Right renal cortex interstitium (tissue), 3 donors: ENCODE data around the gene SETD4. TPM values are rescaled to one million over a fixed set of nuclear protein-coding genes. Genes with fewer than 3 reads are reported as not detected.

Experiments used
- DNase-seq, 3 donors: peaks; one replicate each; pipeline ENCODE4 v3.0.0-alpha.2; 2013; ENCODE audit warnings: low read depth in 3 of 3, low spot score in 2 of 3
- polyA plus RNA-seq, 3 donors: library from polyadenylated mRNA; unstranded; fragments of 120-200 nt; gene quantifications; one replicate each; pipeline ENCODE4 v1.2.1, GENCODE V29; 2013; ENCODE audit not compliant: insufficient read length in 3 of 3

The SETD4 gene
- polyA plus RNA-seq, 3 donors = 24.0 to 30.9 (median 27.8) TPM

DNA sequence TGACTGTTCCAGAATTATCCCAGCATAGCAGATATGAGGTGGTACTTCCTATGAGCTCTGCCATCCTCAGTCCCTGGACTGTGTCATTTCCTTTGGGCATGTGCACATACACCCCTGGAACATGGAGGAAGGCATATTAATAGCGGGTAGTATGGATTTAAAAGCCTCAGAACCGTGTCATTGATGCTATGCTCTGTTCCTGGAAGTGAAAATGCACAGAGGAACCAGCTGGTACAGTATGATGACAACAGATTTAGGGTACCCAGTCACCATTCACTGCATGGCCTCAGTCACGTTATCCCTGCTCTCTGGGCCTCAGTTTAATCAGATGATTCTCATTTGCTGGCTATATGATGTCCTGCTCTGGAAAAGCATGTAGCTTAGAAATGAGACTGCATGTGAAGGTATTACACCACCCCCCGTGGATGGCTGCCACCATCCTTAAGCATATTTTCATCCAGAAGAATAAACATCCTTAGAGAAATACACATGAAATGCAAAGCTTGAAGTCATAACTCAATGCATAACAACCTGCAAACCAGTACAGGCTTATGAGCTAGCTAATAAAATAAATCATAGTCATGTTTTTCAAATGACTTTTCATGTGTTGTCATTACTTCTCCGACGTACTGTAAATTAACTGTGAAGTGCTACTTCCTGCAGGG lies 37.8 kb downstream of the SETD4 start:
- no peak for DNase-seq

DNA sequence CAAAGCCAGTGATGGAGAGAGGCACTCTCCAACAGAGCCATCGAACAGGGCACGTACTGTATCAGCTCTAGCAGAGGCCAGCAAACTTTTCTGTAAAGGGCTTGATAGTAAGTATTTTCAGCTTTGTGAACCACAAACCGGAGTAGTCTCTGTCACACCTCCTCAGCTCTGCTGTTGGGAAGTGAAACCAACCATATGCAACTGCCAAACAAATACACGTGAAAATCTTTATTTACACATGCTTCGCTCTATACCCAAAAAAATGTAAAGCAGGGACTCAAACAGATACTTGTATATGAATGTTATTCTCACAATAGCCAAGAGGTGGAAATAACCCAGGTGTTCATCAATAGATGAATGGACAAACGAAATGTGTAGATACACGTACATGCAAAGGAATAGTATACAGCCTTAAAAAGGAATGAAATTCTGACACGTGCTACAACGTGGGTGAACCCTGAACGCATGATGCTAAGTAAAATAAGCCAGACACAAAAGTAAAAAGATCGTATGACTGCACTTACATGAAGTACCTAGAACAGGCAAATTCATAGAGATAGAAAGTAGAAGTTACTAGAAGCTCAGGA lies 39.0 kb downstream of the SETD4 start:
- DNase-seq = no peak

DNA sequence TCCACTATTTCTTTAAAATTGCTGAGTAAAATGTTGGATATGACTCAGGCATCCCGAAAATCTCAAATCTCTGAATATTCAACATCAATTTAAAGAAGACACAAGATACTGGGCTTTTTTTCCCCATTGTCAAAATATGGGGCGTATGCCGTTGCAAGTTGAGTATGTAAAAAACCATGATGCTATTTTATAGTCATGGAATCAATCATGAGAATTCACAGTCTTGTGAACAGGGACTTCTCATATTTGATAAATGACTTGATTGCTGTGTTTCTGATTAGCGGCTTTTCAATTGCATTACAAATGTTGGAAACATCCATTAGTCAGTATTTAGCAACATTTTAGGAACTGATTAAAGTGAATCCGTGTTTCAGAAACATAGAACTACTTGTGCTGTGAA lies 45.3 kb downstream of the SETD4 start:
- DNase-seq = no peak

DNA sequence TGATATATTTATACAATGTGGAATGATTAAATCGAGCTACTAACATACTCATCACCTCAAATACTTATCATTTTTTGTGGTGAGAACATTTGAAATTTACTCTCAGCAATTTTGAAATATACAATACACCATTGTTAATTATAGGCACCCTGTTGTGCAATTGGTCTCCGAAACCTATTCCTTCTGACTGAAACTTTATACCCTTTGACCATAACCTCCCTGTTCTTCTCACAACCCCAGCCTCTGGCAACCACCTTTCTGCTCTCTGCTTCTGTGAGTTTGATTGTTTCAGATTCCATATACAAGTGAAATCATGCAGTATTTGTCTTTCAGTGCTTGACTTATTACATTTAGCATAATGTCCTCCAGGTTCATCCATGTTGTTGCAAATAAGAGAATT lies 49.5 kb downstream of the SETD4 start:
- no peak for DNase-seq

DNA sequence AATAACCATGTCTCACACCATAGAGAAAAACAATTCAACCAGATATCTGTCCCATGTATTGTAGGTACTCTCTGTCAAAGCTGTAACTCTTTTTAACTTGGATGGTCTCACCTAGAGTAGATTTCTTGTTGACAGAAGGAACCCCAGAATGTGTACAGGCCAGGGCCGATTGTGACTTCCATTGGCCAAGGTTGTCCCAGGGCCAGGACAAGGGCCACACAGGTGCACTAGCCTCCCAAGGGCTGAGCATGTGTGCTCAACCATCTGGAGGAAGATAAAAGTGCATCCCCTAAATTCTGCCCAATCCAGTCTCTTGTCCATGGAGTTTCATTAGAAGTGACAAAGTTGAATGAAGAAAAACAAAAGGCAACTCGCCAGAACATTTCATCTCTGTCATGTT lies 51.8 kb downstream of the SETD4 start:
- DNase-seq = no peak

DNA sequence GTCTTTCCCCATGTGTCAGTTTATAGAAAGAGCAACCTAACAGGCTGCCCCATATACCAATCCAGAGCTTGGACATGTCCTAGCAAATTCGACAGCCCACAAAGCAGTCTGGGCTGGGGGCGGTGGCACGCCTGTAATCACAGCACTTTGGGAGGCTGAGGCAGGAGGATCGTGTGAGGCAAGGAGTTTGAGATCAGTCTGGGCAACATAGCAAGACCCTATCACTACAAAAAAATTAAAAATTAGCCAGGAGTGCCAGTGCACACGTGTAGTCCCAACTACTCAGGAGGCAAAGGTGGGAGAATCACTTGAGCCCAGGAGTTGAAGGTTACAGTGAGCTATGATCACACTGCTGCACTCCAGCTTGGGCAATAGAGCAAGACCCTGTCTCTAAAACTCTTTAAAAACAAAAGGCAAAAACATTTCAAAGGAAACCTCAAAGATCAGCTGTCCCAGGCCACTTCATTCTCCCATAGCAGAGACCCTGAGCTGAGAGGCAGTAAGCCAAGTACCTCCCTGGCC lies 54.4 kb downstream of the SETD4 start:
- DNase-seq = no peak

DNA sequence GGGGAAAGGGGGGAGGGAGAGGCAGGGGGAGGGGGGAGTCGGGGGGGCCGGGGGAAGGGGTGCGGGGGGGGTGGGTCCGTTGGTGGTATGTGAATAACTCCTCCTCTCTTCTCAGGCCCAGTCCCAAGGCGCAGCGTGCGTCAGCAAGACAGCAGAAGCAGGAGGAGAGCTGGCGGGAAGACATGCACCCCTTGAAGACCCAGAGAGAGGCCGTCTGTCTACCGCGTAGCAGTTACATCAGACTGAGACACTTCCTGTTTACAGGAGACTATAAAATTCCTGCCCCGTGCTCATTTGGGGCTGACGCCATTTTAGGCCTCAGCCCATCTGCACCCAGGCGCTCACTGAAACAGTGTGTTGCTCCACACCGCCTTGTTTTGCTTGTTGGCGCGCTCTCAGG lies 55.3 kb downstream of the SETD4 start:
- DNase-seq = no peak

DNA sequence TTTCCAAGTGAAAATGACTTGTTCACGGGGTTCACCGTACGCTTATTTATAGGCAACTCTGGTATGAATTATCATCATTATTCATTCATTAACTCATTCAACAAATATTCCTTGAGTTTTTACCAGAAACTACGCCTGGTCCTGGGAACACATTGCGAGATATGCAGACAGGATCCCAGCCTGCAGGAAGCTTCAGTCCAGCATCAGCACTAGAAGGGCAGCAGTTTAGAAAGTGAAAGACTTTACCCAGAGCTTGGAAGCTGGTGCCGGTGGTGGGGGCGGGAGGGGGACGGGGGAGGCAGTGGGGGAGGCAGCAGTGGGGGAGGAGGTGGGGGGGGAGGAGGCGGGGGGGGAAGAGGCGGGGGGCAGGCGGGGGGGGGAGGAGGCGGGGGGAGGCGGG lies 55.9 kb downstream of the SETD4 start:
- no peak for DNase-seq

DNA sequence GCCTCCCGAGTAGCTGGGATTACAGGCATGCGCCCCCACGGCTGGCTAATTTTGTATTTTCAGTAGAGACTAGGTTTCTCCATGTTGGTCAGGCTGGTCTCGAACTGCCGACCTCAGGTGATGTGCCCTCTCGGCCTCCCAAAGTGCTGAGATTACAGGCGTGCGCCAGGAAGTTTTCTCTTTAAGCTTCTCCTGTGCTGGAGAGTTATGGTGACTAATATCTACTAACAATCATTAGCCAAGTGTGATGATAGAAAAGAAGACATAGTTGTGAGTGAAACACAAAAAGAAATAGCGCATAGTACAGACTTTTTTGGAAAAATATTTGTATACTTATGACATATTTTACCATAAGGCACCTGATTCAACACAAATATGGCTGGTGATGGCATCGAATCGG lies 56.5 kb downstream of the SETD4 start:
- no peak for DNase-seq

DNA sequence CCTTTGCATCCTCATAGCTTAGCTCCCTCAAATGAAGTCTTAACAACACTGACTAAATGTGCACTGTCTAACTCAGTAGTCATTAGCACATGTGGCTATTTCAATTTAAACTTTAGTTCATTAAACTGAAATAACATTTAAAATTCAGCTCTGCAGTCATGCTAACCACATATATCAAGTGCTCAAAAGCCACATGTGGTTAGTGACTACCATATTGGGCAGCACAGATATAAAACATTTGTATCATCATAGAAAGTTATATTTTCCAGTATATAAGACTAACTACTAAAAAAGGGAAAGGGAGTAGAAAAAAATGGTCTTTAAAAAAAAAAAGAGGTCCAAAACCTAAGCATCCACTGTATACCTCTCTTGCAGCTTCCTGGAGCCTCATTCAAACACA lies 64.1 kb downstream of the SETD4 start:
- no peak for DNase-seq

DNA sequence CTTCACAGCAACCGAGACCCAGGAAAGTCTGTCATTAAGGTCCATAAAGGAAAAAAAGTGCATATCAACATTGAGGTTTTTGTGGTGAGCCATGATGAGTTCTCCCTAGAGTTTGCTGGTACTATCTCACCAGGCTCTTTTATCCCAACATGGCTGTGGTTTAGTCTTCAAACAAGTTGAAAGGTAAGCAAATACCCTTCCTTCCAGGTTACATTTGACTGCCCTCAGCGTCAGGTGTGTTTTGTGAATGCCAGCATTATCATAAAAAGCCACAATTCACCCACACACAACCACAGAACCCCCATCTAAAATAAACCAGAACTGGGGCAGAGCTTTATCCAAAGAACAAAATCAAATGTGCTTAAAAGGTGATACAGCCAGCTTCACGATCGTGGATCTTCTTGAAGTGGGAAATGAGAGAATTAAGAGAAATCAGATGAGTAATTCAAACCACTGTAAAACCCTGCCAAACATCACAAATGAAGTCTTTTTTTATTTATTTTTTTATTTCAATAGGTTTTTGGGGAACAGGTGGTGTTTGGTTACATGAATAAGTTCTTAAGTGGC lies 64.7 kb downstream of the SETD4 start:
- DNase-seq = no peak

DNA sequence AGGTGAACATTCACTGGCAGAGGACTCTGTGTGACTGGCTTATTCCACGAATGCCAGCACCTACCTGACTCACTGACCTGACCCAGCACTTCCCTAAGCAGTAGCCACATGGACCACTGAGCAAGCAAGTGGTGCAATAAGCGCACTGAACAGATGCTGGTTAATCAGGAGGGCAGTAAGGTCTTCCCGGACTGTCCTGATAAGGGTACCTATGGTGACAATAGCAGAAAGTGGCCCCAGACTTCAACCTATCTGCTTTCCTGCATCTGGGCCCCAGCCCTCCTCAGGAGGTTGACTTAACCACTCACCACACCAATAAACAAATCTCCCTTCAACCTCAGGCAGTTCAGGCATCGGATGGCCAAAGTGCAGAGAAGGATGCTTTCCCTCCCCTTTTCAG lies 65.7 kb downstream of the SETD4 start:
- no peak for DNase-seq

DNA sequence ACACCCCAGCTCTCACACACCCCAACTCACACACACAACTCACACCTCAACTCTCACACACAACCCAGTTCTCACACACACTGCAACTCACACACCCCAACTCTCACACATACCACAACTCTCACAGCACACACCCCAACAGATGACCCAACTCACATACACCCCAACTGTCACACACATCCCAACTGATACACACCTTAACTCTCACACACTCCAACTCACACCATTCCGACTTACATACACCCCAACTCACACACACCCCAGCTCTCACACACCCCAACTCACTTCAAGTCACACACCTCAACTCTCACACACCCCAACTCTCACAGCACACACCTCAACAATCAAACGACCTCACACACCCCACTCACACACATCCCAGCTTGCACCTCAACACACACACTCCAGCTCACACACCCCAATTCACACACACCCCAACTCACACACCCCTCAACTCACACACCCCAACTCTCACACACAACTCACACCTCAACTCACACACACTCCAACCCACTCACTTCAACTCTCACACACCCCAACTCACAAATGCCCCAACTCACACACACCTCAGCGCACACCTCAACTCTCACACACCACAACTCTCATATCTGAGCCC lies 66.3 kb downstream of the SETD4 start:
- no peak for DNase-seq

DNA sequence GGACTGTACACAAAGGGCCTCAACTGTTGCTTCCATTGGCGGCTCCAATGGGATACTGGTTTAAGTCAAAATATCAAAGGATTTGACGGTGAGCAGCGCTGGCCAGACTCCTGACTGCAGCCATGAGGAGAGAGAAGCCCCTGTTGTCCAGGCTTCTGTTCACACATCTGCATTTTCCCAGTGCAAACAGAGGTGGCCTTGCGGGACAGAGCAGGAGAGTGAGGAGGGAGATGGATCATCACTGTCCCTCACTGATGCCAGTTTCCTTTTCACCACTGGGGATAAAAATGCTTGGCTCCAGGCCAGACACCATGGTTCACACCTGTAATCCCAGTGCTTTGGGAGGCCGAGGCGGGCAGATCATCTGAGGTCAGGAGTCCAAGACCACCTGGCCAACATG lies 69.2 kb downstream of the SETD4 start:
- DNase-seq = no peak

DNA sequence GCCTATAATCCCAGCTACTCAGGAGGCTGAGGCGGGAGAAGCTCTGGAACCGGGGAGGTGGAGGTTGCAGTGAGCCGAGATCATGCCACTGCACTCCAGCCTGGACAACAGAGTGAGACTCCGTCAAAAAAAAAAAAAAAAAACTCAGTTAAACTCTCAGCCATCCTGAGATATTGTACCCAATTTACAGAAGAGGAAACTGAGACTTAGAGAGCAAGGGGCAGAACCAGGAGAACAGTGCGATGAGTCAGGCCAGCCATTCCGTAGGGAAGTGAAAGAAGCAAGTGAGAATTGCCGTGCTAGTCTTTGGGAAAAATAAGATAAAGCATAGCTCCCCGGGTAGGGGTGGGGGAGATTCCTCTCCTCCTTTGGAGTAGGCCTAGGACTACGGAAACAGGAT lies 69.7 kb downstream of the SETD4 start:
- no peak for DNase-seq

DNA sequence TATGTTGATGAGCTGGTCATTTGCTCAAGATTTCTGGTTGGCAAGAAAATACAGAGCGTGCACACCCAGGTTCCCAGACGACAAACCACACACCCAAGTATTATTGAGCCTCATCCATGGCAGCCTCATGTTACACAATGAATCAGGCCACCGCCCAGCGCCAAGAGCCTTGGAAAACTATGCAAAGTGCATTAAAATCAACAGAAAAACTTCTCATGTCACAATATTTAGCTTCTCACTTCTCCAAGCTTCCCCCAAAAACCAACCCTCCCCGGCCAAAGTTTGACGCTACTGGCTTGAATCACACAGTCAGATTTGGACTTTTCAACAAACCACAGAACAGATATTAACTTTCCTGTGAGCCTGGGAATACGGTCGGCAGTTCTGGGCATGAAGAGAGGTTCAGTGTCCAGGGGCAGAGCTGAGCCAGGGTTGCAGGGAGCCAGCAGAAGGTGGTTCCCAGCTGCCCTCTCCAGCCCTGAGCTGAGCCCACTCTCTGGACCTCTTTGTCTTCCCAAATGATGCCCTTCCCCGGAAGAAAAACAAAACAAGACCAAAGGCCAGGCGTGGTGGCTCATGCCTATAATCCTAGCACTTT lies 71.1 kb downstream of the SETD4 start:
- DNase-seq = no peak

DNA sequence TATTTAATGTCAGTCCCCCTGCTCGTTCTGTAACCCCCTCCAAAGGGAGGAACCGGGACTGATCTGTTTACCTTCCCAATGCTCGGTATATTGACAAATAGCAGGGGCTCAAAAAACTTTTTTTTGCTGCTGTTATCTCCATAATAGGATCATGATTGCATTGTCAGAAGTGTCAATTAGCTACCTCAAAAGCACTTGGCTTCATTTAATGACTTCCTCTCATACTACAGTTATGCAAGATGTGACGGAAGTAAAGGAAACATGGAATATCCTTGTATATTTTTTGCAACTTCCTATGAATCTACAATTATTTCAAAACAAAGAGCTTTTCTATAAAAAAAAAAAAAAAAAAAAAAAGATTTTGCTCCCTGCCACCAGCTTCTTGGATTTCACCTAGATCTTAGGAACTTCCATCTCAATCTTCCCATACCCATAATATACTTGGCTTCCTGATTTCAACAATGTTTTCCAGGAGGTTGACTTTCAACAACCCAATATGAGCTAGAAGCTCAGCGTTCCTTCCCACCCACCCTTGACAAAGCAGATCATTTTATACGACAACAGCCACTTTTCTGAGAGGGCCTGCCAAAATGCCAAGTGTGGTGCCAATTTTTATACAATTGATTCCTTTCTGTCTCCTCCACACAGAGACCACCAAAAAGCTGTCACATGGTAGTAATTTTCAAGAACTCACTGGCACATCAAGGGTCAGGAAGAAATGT lies 71.7 kb downstream of the SETD4 start:
- DNase-seq = no peak

DNA sequence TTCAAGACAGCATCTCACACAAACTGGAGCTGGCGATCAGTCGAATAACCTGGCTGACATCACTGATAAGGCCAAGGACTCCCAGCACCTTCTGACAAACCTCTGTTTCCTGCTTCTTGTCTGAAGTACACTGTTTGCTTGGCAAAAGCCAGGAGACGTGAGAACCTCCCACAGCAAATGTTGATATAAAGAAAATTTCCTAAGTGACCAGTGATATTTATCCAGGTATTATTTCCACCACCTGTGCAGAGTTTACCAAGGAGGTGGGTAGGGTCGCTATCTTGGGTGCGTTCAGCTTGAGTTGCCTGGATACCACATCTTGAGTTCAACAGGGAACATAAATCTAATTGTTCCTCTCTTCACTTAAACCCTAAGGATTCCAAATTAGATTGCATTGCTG lies 72.9 kb downstream of the SETD4 start:
- DNase-seq = no peak

DNA sequence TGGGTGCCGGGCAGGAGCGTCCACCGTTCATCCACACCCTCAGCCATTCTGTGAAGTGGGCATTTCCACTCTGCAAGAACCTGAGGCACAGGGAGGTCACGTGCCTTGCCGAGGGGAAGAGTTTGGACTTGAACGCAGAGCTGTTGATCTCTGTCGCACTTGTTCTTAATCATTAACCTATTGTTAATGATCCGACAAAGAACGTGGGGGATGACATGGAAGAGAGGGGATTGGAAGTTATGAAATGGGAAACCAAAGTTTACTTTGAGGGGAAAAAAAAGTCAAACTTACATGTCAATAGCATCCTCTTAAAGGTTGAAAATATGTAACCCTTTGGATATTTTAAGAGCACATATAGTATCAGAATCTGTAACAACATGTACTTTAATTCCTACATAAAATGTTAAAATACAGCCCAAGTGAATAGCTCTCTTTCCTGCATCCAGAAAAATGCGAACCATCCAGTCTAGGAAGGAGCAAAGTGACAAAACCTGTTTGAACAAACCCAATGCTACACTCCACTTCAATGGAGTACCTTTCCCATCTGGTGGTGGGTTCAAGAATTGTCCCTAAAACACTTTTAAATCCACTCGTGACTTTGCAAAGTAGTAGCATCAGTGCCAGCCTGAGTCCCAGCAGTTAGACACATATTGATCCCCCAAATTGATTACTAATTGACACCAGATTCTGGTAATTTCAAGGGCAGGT lies 75.5 kb downstream of the SETD4 start:
- DNase-seq = peak in 1 of 3 donors; percentile 8
